ENCODE measurements around the gene METTL17.

METTL17 gene

GRCh38 chr14:21017528-21018245 is 27.9 kb downstream of the METTL17 start:
- Histone ChIP-seq H3K4me3 (replicated peaks; ENCODE audit: insufficient read depth, low read length) (no peak overlapping the region), H3K27ac (replicated peaks) (peak overlapping the region; percentile 59), H3K27me3 (ENCODE audit: insufficient read depth, poor library complexity, severe bottlenecking) (no peaks in the 10 kb centered on the region)
- peak in 1 of 2 experiments; percentile 84 for DNase-seq (ENCODE audit: low read depth in 1 of 2, low spot score in 1 of 2)
- TF ChIP-seq REST (IDR thresholded peaks at IDR 0.05; ENCODE audit: insufficient replicate concordance, low read depth) (no peak), SPI1 (IDR thresholded peaks at IDR 0.05; ENCODE audit: borderline replicate concordance, low read depth) (peak; percentile 81)

DNA sequence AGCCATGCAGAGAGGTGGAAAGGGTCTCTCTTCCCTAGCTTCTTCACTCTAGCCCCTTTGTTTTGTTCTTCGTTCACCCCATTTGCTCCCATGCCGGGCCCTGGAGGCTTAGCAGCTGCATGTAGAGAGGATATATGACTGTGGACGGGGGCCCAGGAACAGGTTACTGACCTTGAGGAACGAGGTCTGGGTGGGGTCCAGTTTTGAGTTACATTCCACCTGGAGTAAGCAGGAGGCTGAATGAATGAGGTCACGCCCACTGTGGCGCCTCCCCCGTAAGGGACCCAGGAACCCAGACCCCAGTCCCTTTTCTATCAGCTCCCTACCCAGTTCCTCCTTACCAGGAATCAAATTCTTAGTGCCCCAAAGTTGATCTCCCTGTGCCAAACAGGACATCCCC is 28.5 kb downstream of the METTL17 start:
- no peak overlapping the region for H3K4me3 ChIP-seq (replicated peaks; ENCODE audit: insufficient read depth, low read length)
- no peak for TF ChIP-seq POLR2AphosphoS5 (IDR thresholded peaks at IDR 0.05; ENCODE audit: low read depth)
- TF ChIP-seq REST (IDR thresholded peaks at IDR 0.05; ENCODE audit: insufficient replicate concordance, low read depth) = no peak
- TF ChIP-seq GABPA (IDR thresholded peaks at IDR 0.05; ENCODE audit: low read depth) = no peak
- TF ChIP-seq, protein P1, sequence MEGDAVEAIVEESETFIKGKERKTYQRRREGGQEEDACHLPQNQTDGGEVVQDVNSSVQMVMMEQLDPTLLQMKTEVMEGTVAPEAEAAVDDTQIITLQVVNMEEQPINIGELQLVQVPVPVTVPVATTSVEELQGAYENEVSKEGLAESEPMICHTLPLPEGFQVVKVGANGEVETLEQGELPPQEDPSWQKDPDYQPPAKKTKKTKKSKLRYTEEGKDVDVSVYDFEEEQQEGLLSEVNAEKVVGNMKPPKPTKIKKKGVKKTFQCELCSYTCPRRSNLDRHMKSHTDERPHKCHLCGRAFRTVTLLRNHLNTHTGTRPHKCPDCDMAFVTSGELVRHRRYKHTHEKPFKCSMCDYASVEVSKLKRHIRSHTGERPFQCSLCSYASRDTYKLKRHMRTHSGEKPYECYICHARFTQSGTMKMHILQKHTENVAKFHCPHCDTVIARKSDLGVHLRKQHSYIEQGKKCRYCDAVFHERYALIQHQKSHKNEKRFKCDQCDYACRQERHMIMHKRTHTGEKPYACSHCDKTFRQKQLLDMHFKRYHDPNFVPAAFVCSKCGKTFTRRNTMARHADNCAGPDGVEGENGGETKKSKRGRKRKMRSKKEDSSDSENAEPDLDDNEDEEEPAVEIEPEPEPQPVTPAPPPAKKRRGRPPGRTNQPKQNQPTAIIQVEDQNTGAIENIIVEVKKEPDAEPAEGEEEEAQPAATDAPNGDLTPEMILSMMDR (IDR thresholded peaks at IDR 0.05; ENCODE audit: insufficient read depth, low read length) = no peak
- TF ChIP-seq SPI1 (IDR thresholded peaks at IDR 0.05; ENCODE audit: borderline replicate concordance, low read depth) = no peak
- peaks cover under 1% of the 10 kb centered on the region for H3K27me3 ChIP-seq (ENCODE audit: insufficient read depth, poor library complexity, severe bottlenecking)
- no peak for DNase-seq (ENCODE audit: low read depth in 1 of 2, low spot score in 1 of 2)
- H3K27ac ChIP-seq (replicated peaks) = peak overlapping the region; percentile 59

GRCh38 chr14:21018781-21019180 is 29.0 kb downstream of the METTL17 start:
- peaks cover 6% of the 10 kb centered on the region for H3K27me3 ChIP-seq (ENCODE audit: insufficient read depth, poor library complexity, severe bottlenecking)
- DNase-seq (ENCODE audit: low read depth in 1 of 2, low spot score in 1 of 2) = no peak
- TF ChIP-seq POLR2AphosphoS5 (IDR thresholded peaks at IDR 0.05; ENCODE audit: low read depth) = no peak
- no peak for TF ChIP-seq GABPA (IDR thresholded peaks at IDR 0.05; ENCODE audit: low read depth)
- TF ChIP-seq REST (IDR thresholded peaks at IDR 0.05; ENCODE audit: insufficient replicate concordance, low read depth) = no peak
- TF ChIP-seq, protein P1 (IDR thresholded peaks at IDR 0.05; ENCODE audit: insufficient read depth, low read length) = no peak
- H3K27ac ChIP-seq (replicated peaks) = no peak overlapping the region
- H3K4me3 ChIP-seq (replicated peaks; ENCODE audit: insufficient read depth, low read length) = no peak overlapping the region
